ENCODE data around the gene CEMIP2.

DNA sequence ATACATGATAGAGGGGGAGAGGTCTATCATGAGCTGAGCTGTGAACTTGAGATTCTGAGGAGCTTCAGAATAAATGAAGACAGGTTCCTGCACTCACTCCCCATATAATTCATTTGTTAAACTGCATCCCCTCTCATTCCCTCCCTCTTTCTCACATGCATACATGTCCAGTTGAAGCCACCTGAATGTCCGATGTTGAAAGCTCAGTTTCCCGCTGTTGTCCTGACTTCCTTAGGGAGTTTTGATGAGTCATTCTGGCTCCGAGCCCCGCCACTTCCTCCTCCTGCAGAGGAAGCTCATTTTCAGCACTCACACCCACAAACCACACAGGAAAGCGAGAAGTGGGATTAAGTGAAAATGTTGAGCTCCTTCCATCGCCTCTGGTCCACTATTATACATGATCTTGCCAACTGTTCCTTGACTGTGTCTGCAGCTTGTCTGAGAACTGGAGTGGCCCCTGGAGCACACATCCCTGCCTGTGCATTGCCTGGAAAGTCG, 121.2 kb downstream of the CEMIP2 start:
- TF ChIP-seq, protein P1, sequence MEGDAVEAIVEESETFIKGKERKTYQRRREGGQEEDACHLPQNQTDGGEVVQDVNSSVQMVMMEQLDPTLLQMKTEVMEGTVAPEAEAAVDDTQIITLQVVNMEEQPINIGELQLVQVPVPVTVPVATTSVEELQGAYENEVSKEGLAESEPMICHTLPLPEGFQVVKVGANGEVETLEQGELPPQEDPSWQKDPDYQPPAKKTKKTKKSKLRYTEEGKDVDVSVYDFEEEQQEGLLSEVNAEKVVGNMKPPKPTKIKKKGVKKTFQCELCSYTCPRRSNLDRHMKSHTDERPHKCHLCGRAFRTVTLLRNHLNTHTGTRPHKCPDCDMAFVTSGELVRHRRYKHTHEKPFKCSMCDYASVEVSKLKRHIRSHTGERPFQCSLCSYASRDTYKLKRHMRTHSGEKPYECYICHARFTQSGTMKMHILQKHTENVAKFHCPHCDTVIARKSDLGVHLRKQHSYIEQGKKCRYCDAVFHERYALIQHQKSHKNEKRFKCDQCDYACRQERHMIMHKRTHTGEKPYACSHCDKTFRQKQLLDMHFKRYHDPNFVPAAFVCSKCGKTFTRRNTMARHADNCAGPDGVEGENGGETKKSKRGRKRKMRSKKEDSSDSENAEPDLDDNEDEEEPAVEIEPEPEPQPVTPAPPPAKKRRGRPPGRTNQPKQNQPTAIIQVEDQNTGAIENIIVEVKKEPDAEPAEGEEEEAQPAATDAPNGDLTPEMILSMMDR (IDR thresholded peaks at IDR 0.05), result no peak
- no peak for TF ChIP-seq POLR2A (IDR thresholded peaks at IDR 0.05)

Data from uterus (tissue), 2 donors.